Karpas-422 (cell line): ENCODE results near the gene ITGB6. TPM values are rescaled to one million over a fixed set of nuclear protein-coding genes. Genes with fewer than 3 reads are reported as not detected.

ENCODE experiments used
- DNase-seq: peaks from one replicate; pipeline ENCODE4 v3.0.0-alpha.2; 2015
- H2AFZ ChIP-seq: fragments of 200-600 bp; sonication (generic); 2 replicates; pipeline ENCODE4 v1.6.1; 2014; ENCODE audit warnings: antibody characterized with exemption, low read length, mixed read lengths
- H3K27ac ChIP-seq: fragments of 200-600 bp; sonication (generic); 2 replicates; pipeline ENCODE4 v1.5.1; 2014; ENCODE audit warnings: mild to moderate bottlenecking, low read length, moderate library complexity
- H3K27me3 ChIP-seq: fragments of 200-600 bp; sonication (generic); 2 replicates; pipeline ENCODE4 v1.6.1; 2014; ENCODE audit warnings: low read length, mixed read lengths
- H3K36me3 ChIP-seq: fragments of 200-600 bp; sonication (generic); 2 replicates; pipeline ENCODE4 v1.6.1; 2014; ENCODE audit warnings: low read length, mixed read lengths; ENCODE audit not compliant: insufficient read depth
- H3K4me1 ChIP-seq: fragments of 200-600 bp; sonication (generic); 2 replicates; pipeline ENCODE4 v1.6.1; 2014; ENCODE audit warnings: mild to moderate bottlenecking, low read length, mixed read lengths
- H3K4me2 ChIP-seq: fragments of 200-600 bp; sonication (generic); 2 replicates; pipeline ENCODE4 v1.6.1; 2014; ENCODE audit warnings: low read length, low read depth, mild to moderate bottlenecking; ENCODE audit not compliant: poor library complexity, severe bottlenecking
- H3K4me3 ChIP-seq: fragments of 200-600 bp; sonication (generic); 2 replicates; pipeline ENCODE4 v1.5.1; 2014; ENCODE audit warnings: mild to moderate bottlenecking, antibody characterized with exemption, low read length, mixed read lengths
- H3K79me2 ChIP-seq: fragments of 200-600 bp; sonication (generic); 2 replicates; pipeline ENCODE4 v1.6.1; 2014; ENCODE audit warnings: mild to moderate bottlenecking, low read length, mixed read lengths
- H3K9ac ChIP-seq: fragments of 200-600 bp; sonication (generic); 2 replicates; pipeline ENCODE4 v1.6.0; 2014; ENCODE audit warnings: low read length
- H3K9me2 ChIP-seq: fragments of 200-600 bp; sonication (generic), shearing (Covaris generic); replicated peaks from 2 replicates; pipeline ENCODE4 v1.6.0; 2014; ENCODE audit warnings: mild to moderate bottlenecking, low read length, moderate library complexity; ENCODE audit not compliant: insufficient read depth
- H3K9me3 ChIP-seq: fragments of 300-700, 200-600 bp; sonication (generic); 2 replicates; pipeline ENCODE4 v1.6.1; 2014; ENCODE audit warnings: low read length, mixed read lengths
- H4K20me1 ChIP-seq: fragments of 200-600 bp; sonication (generic); 2 replicates; pipeline ENCODE4 v1.6.1; 2014; ENCODE audit warnings: mild to moderate bottlenecking, antibody characterized with exemption, low read length, low read depth; ENCODE audit not compliant: insufficient read depth
- total RNA-seq: library from RNA; depleted of rRNA; stranded (reverse); fragments of >200 nt; shearing (Covaris generic); gene quantifications from 2 replicates; pipeline ENCODE4 v1.2.3, GENCODE V29; 2014; ENCODE audit warnings: low replicate concordance

Gene ITGB6
- total RNA-seq, 1 experiment from 2014 or later, result not detected

- no peak overlapping the region for H3K9ac ChIP-seq
- DNase-seq, result no peak
- H3K27ac ChIP-seq, result no peak overlapping the region
- H3K4me1 ChIP-seq, result no peaks in the 10 kb centered on the region; the same call in 1 of the 2 replicates
- H4K20me1 ChIP-seq, result no peaks in the 10 kb centered on the region
- no peaks in the 10 kb centered on the region for H3K9me2 ChIP-seq
- no peaks in the 10 kb centered on the region for H3K36me3 ChIP-seq
- H3K4me3 ChIP-seq, result no peak overlapping the region
- H3K27me3 ChIP-seq, result no peaks in the 10 kb centered on the region
- no peak overlapping the region for H3K4me2 ChIP-seq
- H3K9me3 ChIP-seq, result peaks cover 4% of the 10 kb centered on the region; the same call in 1 of the 2 replicates
- no peaks in the 10 kb centered on the region for H3K79me2 ChIP-seq
- H2AFZ ChIP-seq, result no peak overlapping the region
Observed at GRCh38 chr2:160206436-160206835, 6.4 kb upstream of the ITGB6 start.

- no peaks in the 10 kb centered on the region for H3K27me3 ChIP-seq
- H2AFZ ChIP-seq, result no peak overlapping the region
- no peak overlapping the region for H3K4me2 ChIP-seq
- no peaks in the 10 kb centered on the region for H3K79me2 ChIP-seq
- H4K20me1 ChIP-seq, result no peaks in the 10 kb centered on the region
- no peaks in the 10 kb centered on the region for H3K9me2 ChIP-seq
- DNase-seq, result no peak
- no peak overlapping the region for H3K9ac ChIP-seq
- H3K4me3 ChIP-seq, result no peak overlapping the region
- no peaks in the 10 kb centered on the region; the same call in 1 of the 2 replicates for H3K4me1 ChIP-seq
- H3K9me3 ChIP-seq, result peaks cover 4% of the 10 kb centered on the region; the same call in 1 of the 2 replicates
- no peaks in the 10 kb centered on the region for H3K36me3 ChIP-seq
- no peak overlapping the region for H3K27ac ChIP-seq
Observed at GRCh38 chr2:160205505-160205904, 5.4 kb upstream of the ITGB6 start.

- no peak overlapping the region for H3K4me3 ChIP-seq
- no peaks in the 10 kb centered on the region for H4K20me1 ChIP-seq
- H3K4me2 ChIP-seq, result no peak overlapping the region
Observed at GRCh38 chr2:160203422-160203821, 3.4 kb upstream of the ITGB6 start.

GRCh38 chr2:160203007-160203406, 2.9 kb upstream of the ITGB6 start:
- no peak for DNase-seq
- H2AFZ ChIP-seq, result no peak overlapping the region
- no peak overlapping the region for H3K9ac ChIP-seq
- H3K79me2 ChIP-seq, result no peaks in the 10 kb centered on the region
- H3K27ac ChIP-seq, result no peak overlapping the region
- peaks cover 4% of the 10 kb centered on the region; the same call in 1 of the 2 replicates for H3K9me3 ChIP-seq
- no peaks in the 10 kb centered on the region for H3K27me3 ChIP-seq
- H4K20me1 ChIP-seq, result no peaks in the 10 kb centered on the region
- H3K4me3 ChIP-seq, result no peak overlapping the region
- no peak overlapping the region for H3K4me2 ChIP-seq
- H3K4me1 ChIP-seq, result no peaks in the 10 kb centered on the region; the same call in 1 of the 2 replicates
- H3K9me2 ChIP-seq, result no peaks in the 10 kb centered on the region
- no peaks in the 10 kb centered on the region for H3K36me3 ChIP-seq

More at GRCh38 chr2:160203422-160203821, 3.4 kb upstream of the ITGB6 start:
- peaks cover 4% of the 10 kb centered on the region; the same call in 1 of the 2 replicates for H3K9me3 ChIP-seq
- no peaks in the 10 kb centered on the region for H3K27me3 ChIP-seq
- no peaks in the 10 kb centered on the region for H3K9me2 ChIP-seq
- H3K79me2 ChIP-seq, result no peaks in the 10 kb centered on the region
- H3K36me3 ChIP-seq, result no peaks in the 10 kb centered on the region
- no peak overlapping the region for H3K27ac ChIP-seq
- no peak overlapping the region for H2AFZ ChIP-seq
- H3K9ac ChIP-seq, result no peak overlapping the region
- no peaks in the 10 kb centered on the region; the same call in 1 of the 2 replicates for H3K4me1 ChIP-seq
- DNase-seq, result no peak

GRCh38 chr2:160201849-160202539, 1.9 kb upstream of the ITGB6 start:
- no peak overlapping the region for H3K4me3 ChIP-seq

GRCh38 chr2:160200921-160201320, 849 bp upstream of the ITGB6 start:
- Histone ChIP-seq H3K27me3 (no peaks in the 10 kb centered on the region), H3K4me2 (no peak overlapping the region), H3K9me3 (no peaks in the 10 kb centered on the region), H3K36me3 (no peaks in the 10 kb centered on the region), H3K79me2 (no peaks in the 10 kb centered on the region), H2AFZ (no peak overlapping the region), H3K9me2 (no peaks in the 10 kb centered on the region), H4K20me1 (no peaks in the 10 kb centered on the region), H3K27ac (no peak overlapping the region), H3K4me3 (no peak overlapping the region), H3K4me1 (no peaks in the 10 kb centered on the region; the same call in 1 of the 2 replicates), H3K9ac (no peak overlapping the region)
- no peak for DNase-seq

More at GRCh38 chr2:160201849-160202539, 1.9 kb upstream of the ITGB6 start:
- H3K79me2 ChIP-seq, result no peaks in the 10 kb centered on the region
- H3K27ac ChIP-seq, result no peak overlapping the region
- H2AFZ ChIP-seq, result no peak overlapping the region
- no peak for DNase-seq
- no peaks in the 10 kb centered on the region for H3K27me3 ChIP-seq
- no peaks in the 10 kb centered on the region; the same call in 1 of the 2 replicates for H3K4me1 ChIP-seq
- H3K9me3 ChIP-seq, result peaks cover 4% of the 10 kb centered on the region; the same call in 1 of the 2 replicates
- no peaks in the 10 kb centered on the region for H4K20me1 ChIP-seq
- H3K4me2 ChIP-seq, result no peak overlapping the region
- no peaks in the 10 kb centered on the region for H3K36me3 ChIP-seq
- H3K9ac ChIP-seq, result no peak overlapping the region
- H3K9me2 ChIP-seq, result no peaks in the 10 kb centered on the region

GRCh38 chr2:160199053-160199452, 1.0 kb downstream of the ITGB6 start:
- no peaks in the 10 kb centered on the region for H4K20me1 ChIP-seq
- no peak overlapping the region for H3K9ac ChIP-seq
- no peak overlapping the region for H2AFZ ChIP-seq
- no peaks in the 10 kb centered on the region for H3K9me3 ChIP-seq
- no peak overlapping the region for H3K4me3 ChIP-seq
- no peak for DNase-seq
- H3K27me3 ChIP-seq, result no peaks in the 10 kb centered on the region
- H3K79me2 ChIP-seq, result no peaks in the 10 kb centered on the region
- no peak overlapping the region for H3K4me2 ChIP-seq
- no peak overlapping the region for H3K27ac ChIP-seq
- H3K4me1 ChIP-seq, result no peaks in the 10 kb centered on the region; the same call in 1 of the 2 replicates
- no peaks in the 10 kb centered on the region for H3K36me3 ChIP-seq
- H3K9me2 ChIP-seq, result no peaks in the 10 kb centered on the region

- no peaks in the 10 kb centered on the region for H3K27me3 ChIP-seq
- H4K20me1 ChIP-seq, result no peaks in the 10 kb centered on the region
- no peak overlapping the region for H3K4me3 ChIP-seq
- no peak overlapping the region for H3K27ac ChIP-seq
- H3K36me3 ChIP-seq, result no peaks in the 10 kb centered on the region
- H3K9me2 ChIP-seq, result no peaks in the 10 kb centered on the region
- no peak overlapping the region for H3K4me2 ChIP-seq
- no peak overlapping the region for H2AFZ ChIP-seq
- no peaks in the 10 kb centered on the region for H3K9me3 ChIP-seq
- H3K79me2 ChIP-seq, result no peaks in the 10 kb centered on the region
- no peak for DNase-seq
- H3K9ac ChIP-seq, result no peak overlapping the region
- no peaks in the 10 kb centered on the region; the same call in 1 of the 2 replicates for H3K4me1 ChIP-seq
Observed at GRCh38 chr2:160197587-160197986, 2.5 kb downstream of the ITGB6 start.
